ENCODE results near the gene TAF8.
A peak's percentile ranks its signal among the peaks of the same experiment; 100 is the strongest.
"Not testable (repeated sequence)": the region's sequence is repeated elsewhere in the genome, so short reads cannot be mapped to it uniquely, and the experiment has no call there.

Gene TAF8

GRCh38 chr6:42028234-42029061 lies 21.9 kb upstream of the TAF8 start:
- no peak for DNase-seq

GRCh38 chr6:42029062-42029685 lies 21.1 kb upstream of the TAF8 start:
- no peak for DNase-seq

GRCh38 chr6:42029881-42030280 lies 20.4 kb upstream of the TAF8 start:
- no peak for DNase-seq

GRCh38 chr6:42030585-42031506 lies 19.5 kb upstream of the TAF8 start:
- peak; percentile 23 for DNase-seq

- DNase-seq = no peak
Observed at GRCh38 chr6:42032366-42032765, 18.0 kb upstream of the TAF8 start.

DNA sequence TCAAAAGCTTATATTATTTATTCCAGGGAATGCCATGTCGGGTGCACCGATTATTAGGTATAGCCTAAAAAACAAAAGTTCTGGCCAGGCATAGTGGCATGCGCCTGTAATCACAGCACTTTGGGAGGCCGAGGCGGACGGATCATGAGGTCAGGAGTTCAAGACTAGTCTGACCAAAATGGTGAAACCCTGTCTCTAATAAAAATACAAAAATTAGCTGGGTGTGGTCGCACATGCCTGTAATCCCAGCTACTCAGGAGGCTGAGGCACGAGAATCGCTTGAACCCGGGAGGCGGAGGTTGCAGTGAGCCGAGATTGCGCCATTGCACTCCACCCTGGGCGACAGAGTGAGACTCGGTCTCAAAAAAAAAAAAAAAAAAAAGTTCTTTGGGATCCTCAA lies 12.7 kb upstream of the TAF8 start:
- DNase-seq = not testable (repeated sequence)

DNA sequence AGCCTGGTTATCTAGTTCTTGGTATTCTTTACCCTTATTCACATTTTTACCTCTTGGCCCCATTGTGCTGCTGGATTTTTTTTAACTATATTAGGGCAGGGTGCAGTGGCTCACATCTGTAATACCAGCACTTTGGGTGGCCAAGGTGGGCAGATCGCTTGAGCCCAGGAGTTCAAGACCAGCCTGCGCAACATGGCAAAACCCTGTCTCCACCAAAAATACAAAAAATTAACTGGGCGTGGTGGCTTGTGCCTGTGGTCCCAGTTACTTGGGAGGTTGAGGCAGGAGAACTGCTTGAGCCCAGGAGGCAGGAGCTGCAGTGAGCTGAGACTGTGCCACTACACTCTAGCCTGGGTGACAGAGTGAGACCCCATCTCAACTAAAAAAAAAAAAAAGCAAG lies 12.2 kb upstream of the TAF8 start:
- DNase-seq = no peak

DNA sequence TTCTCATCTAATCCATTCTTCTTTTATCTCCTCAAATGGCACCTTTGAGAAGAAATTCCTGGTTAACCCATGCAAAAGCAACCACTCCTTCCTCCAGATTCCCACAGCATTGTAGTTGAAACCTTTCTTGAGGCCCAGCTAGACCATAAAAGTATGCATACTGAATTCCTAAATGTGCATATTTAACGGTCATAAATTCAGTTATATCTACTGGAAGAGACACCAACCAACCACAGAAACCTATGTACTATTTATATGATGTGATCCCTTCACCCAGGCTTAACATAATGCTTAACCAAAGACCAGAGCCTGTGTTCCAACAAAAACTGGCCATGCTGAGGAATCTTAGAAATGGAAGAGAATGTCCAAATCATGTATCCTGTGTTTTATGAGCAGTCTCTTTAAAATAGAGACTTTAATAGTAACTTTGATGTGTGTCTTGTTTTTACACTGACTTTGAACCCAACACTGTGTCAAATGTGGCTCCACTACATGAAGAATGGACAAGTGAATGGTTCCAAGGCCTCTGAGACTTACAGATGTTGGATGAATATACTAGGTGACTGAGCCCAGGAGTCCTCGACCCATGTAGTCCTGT lies 11.4 kb upstream of the TAF8 start:
- no peak for DNase-seq

DNA sequence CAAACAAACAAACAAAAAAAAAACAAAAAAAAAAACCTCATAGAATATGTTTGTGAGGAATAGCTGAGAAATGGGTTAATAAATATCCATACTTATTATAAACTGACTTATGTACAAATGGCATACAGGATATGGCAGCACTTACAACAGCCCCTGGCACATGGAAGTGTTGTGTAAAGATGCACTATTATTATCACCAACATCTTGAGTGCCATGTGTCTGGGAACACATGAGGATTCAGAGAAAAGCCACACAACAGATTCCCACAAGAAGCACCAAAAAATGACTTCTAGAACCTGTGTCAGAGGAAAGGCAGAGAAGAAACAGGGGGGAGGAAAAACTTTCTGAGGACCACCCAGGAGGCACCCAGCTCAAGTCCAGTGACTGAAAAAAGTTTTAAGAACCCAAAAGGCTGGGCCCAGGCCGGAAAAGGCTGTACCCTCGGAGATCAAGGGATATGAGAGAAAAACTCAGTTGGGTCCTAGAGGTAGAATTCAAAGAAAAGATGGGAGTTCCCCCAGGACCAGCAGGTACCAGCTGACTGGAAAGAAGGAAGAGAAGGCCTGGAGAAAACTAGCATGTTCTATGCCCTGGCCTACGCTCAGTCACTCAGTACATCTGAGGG lies 9.4 kb upstream of the TAF8 start:
- no peak for DNase-seq

GRCh38 chr6:42041481-42042053 lies 8.8 kb upstream of the TAF8 start:
- no peak for DNase-seq

DNA sequence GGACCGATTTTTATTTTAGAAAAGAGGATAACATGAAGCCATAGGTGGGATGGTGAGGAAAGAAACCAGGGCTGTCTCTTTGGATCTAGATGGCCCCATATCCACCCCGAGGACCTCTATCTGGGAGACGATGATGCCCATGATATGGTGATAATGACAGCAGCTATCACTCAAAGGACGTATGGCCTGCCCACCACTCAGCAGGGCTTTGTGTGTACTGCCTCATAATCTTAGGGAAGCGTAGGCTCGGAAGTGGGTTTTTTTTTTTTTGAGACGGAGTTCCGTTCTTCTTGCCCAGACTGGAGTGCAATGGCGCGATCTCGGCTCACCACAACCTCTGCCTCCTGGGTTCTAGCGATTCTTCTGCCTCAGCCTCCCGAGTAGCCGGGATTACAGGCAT lies 8.2 kb upstream of the TAF8 start:
- DNase-seq = no peak

GRCh38 chr6:42043787-42044475 lies 6.4 kb upstream of the TAF8 start:
- peak; percentile 73 for DNase-seq

GRCh38 chr6:42045538-42046460 lies 4.5 kb upstream of the TAF8 start:
- DNase-seq = peak; percentile 46

DNA sequence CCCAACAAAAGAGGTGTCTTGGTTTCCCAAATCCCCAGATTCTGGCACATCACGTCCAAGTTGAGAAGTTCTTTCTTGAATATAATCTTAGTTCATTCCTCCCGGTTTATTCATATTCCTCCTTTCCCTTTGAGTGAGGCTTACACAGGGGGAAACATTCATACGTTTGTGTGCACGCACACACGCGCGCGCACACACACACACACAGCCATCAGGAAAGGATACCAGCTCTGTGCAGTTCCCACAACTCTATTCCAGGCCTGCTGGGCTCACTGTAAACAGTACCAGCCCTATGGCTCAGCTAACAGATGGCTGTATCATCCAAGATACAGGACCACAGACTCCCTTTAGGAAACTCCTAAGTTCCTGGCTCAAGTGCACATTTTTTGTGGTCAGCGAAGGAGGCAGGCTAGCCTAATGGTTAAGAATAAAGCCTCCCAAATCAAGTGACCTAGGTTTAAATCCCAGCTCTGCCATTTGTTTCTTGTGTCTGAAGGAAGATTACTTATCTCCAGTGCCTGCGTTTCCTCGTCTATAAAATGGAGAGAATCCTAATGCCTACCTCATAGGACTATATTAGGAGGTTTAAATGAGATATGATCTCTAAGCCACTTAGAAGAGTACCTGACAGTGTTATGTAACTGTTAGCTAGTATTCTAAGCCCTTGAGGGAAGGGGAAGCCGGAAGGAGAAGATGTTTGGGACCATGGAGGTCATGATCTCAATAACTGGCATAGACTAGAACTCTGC lies 3.7 kb upstream of the TAF8 start:
- DNase-seq = no peak

- no peak for DNase-seq
Observed at GRCh38 chr6:42047213-42047590, 3.1 kb upstream of the TAF8 start.

GRCh38 chr6:42047790-42048405 lies 2.4 kb upstream of the TAF8 start:
- DNase-seq = no peak

DNA sequence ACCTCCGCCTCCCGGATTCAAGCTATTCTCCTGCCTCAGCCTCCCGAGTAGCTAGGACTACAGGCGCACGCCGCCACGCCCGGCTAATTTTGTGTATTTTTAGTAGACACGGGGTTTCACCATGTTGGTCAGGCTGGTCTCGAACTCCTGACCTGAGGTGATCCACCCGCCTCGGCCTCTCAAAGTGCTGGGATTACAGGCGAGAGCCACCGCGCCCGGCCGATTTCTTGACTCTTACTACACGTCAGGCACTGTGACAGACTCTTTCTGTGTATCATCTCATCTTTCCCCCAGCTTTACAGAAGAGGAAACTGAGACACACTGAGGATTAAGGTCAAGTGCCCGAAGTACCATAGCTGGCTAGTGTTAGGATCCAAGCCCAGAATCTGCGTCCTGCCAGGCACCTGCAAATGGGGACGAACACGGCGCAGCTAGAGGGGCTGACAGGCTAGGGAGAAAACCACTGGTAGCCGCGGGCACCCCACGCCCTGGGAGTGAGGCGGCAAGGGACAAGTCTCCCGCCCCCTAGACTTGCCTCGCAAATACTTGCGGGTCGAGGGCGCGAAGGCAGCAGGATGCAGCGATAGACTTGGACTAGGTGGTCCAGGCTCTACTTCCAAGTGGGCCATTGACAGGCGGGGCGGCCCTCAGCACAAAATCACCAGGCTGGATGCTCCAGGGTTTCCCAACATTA lies 1.1 kb upstream of the TAF8 start:
- DNase-seq = peak; percentile 24

- DNase-seq = no peak
Observed at GRCh38 chr6:42049948-42050296, 402 bp upstream of the TAF8 start.

All from right kidney (tissue), 1 donor.